GM18951 (cell line): ENCODE measurements around the gene CABS1.

Source experiments
- POLR2A ChIP-seq: IDR thresholded peaks from 4 replicates; pipeline ENCODE4 v1.6.1; 2011; ENCODE audit warnings: mild to moderate bottlenecking; ENCODE audit not compliant: insufficient read length, insufficient read depth; ENCODE audit errors: extremely low read depth
- in situ Hi-C: fragments of 300-500 bp; cut with MboI; formaldehyde crosslinking; loops from one replicate; pipeline ENCODE4 v1.12.0; 2022; ENCODE audit warnings: low sequenced_read_pairs, mixed read lengths, inconsistent platforms; ENCODE audit not compliant: unreplicated experiment

The CABS1 gene

GRCh38 chr4:70334681-70335080 lies at the start of gene CABS1:
Gene CABS1 (plus strand): TSS chr4:70334981. CDS start chr4:70335040, 59 bp downstream.
- in situ Hi-C loops: no loop called here
- TF ChIP-seq POLR2A: no peak

GRCh38 chr4:70288651-70289050 lies 46.1 kb upstream of the CABS1 start:
- TF ChIP-seq POLR2A: no peak
- in situ Hi-C loops: no loop called here

GRCh38 chr4:70291341-70291740 lies 43.4 kb upstream of the CABS1 start:
- in situ Hi-C loops: no loop called here
- TF ChIP-seq POLR2A: no peak

GRCh38 chr4:70297576-70297975 lies 37.2 kb upstream of the CABS1 start:
- in situ Hi-C loops: no loop called here
- no peak for TF ChIP-seq POLR2A

GRCh38 chr4:70298051-70298450 lies 36.7 kb upstream of the CABS1 start:
- in situ Hi-C loops: no loop called here
- no peak for TF ChIP-seq POLR2A

GRCh38 chr4:70299643-70300042 lies 35.1 kb upstream of the CABS1 start:
- no peak for TF ChIP-seq POLR2A
- in situ Hi-C loops: no loop called here

- TF ChIP-seq POLR2A: no peak
- in situ Hi-C loops: no loop called here
These were observed 34.6 kb upstream of the CABS1 start for GRCh38 chr4:70300215-70300614.

GRCh38 chr4:70303090-70303489 lies 31.7 kb upstream of the CABS1 start:
- in situ Hi-C loops: no loop called here
- TF ChIP-seq POLR2A: no peak

- TF ChIP-seq POLR2A: no peak
- in situ Hi-C loops: no loop called here
These were observed 29.2 kb upstream of the CABS1 start for GRCh38 chr4:70305601-70306000.

- no peak for TF ChIP-seq POLR2A
- in situ Hi-C loops: no loop called here
These were observed 28.7 kb upstream of the CABS1 start for GRCh38 chr4:70306076-70306475.

- in situ Hi-C loops: no loop called here
- no peak for TF ChIP-seq POLR2A
These were observed 21.0 kb upstream of the CABS1 start for GRCh38 chr4:70313736-70314135.

GRCh38 chr4:70315928-70316327 lies 18.9 kb upstream of the CABS1 start:
- TF ChIP-seq POLR2A: no peak
- in situ Hi-C loops: no loop called here

- in situ Hi-C loops: loop anchor here (10.0 kb wide), 1 partner anchor 189 kb away; the partner anchor contains the start of gene AMTN
These were observed 8.7 kb upstream of the CABS1 start for GRCh38 chr4:70326052-70326451.

GRCh38 chr4:70336043-70336442 lies 1.3 kb downstream of the CABS1 start:
- TF ChIP-seq POLR2A: no peak
- in situ Hi-C loops: no loop called here

More at GRCh38 chr4:70326052-70326451, 8.7 kb upstream of the CABS1 start:
- TF ChIP-seq POLR2A: no peak

GRCh38 chr4:70337886-70338420 lies 3.2 kb downstream of the CABS1 start:
- TF ChIP-seq POLR2A: no peak
- in situ Hi-C loops: no loop called here
